ENCODE data around the gene GFPT2. TPM values are rescaled to one million over a fixed set of nuclear protein-coding genes. Genes with fewer than 3 reads are reported as not detected.

GFPT2 gene
- total and polyA plus RNA-seq, 10 of the 15 experiments (the other 5 are each of a cell fraction or from before 2014, with no cell fraction given) = 0.05 to 0.33 (median 0.11) TPM; not detected in 4

DNA sequence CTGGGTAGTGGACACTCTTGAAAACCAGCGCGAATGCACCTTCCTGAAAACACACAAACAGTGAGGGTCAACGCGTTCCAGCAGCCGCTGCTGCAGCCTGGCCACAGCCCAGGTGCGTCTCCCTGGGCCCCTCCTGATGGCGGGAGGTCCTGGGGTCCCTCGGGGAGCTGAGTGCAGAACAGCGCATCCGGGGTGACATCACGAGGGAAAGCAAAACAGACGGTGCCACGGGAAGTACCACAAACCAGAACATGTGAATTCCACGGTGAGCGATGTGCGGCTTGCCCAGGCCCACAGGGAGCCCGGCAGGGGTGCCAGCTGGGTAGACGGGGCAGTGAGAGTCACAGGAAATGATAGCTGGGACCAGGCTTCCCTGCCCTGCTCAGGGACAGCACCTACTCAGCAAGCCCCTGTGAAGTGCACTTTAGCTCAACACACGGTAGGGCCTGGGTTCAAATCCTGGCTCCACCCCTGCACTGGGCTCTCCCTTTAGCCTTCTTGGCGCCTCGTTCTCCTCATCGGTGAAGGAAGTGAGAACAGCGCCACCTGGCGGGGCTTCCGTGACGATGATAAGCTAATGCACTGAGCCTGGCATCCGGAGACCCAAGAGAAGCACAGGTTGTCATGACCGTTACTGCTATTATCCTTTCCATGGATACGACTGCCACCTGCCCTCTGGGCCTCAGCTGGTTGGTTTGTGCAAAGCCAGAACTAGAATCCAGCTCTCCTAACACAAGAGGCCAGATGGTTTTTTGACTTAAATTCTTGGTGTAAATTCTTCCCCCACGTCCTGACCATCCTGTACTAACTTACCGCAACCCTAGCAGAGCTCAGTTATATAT lies 24.6 kb downstream of the GFPT2 start:
- RAD21 ChIA-PET (ENCODE audit: unreplicated experiment) = interaction anchor here (0.6 to 1.7 kb wide), 7 partner anchors 13 to 143 kb away, joined by 3 to 16 read pairs (median 4); partner anchors contain the start of gene MAPK9
- H3K9me3 ChIP-seq (replicated peaks; ENCODE audit: control insufficient read depth, insufficient read depth, low read length) = no peaks in the 10 kb centered on the region
- H4K20me1 ChIP-seq (ENCODE audit: control insufficient read depth, insufficient read depth) = no peaks in the 10 kb centered on the region
- H3K27ac ChIP-seq (ENCODE audit: control insufficient read depth, insufficient read depth) = no peak overlapping the region
- H3K4me3 ChIP-seq = no peak overlapping the region
- peak; percentile 17 for DNase-seq (ENCODE audit: low read depth, low spot score)
- in situ Hi-C loops (cut with MboI) = no loop called here
- BruUV-seq (replicated peaks) = no TSS peak
- H3K9ac ChIP-seq (ENCODE audit: control insufficient read depth, insufficient read depth, low read length) = no peak overlapping the region
- H3K36me3 ChIP-seq (ENCODE audit: control insufficient read depth in 2 of 2, insufficient read depth in 2 of 2, low read length in 1 of 2) = no peaks in the 10 kb centered on the region
- no peaks in the 10 kb centered on the region for H3K27me3 ChIP-seq (replicated peaks in 1 of 2; ENCODE audit: control insufficient read depth in 2 of 2, insufficient read depth in 2 of 2, low read length in 1 of 2)
- peak; percentile 99 for ATAC-seq
- intact Hi-C loops (cut with micrococcal nuclease; ENCODE audit: unreplicated experiment) = loop anchor here (1.0 kb wide), 2 partner anchors 35 to 127 kb away; no protein-coding TSS in a partner anchor
- no peaks in the 10 kb centered on the region for H3K79me2 ChIP-seq (ENCODE audit: control insufficient read depth, insufficient read depth, low read length)
- 43% methylated on average over 31 of the region's 31 CpGs for WGBS (ENCODE audit: insufficient coverage, insufficient replicate concordance, low lambda C conversion rate, missing lambda C conversion rate)
- POLR2A ChIA-PET = no interaction called here
- no peaks in the 10 kb centered on the region for H3K4me1 ChIP-seq (ENCODE audit: control insufficient read depth, insufficient read depth, low read length)
- peak; percentile 94 for FAIRE-seq
- no peak overlapping the region for H3K4me2 ChIP-seq (ENCODE audit: control insufficient read depth, insufficient read depth)
- CTCF ChIA-PET = interaction anchor here (0.6 to 2.4 kb wide), 34 partner anchors 9 to 359 kb away, joined by 3 to 44 read pairs (median 4); no protein-coding TSS in a partner anchor
- SMC1A ChIA-PET (ENCODE audit: uncharacterized antibody, unreplicated experiment) = interaction anchor here (0.8 to 1.7 kb wide), 5 partner anchors 12 to 202 kb away, joined by 3 to 11 read pairs (median 4); no protein-coding TSS in a partner anchor
- H2AFZ ChIP-seq (ENCODE audit: control insufficient read depth, low read depth, low read length) = peak overlapping the region; percentile 60
- TF ChIP-seq RAD21 (IDR thresholded peaks at IDR 0.05; ENCODE audit: insufficient read depth, low read depth, low read length) (peak; percentile 58), BCLAF1 (IDR thresholded peaks at IDR 0.05) (no peak), ZSCAN29 (IDR thresholded peaks at IDR 0.05) (no peak), SUPT20H (IDR thresholded peaks at IDR 0.05; ENCODE audit: borderline replicate concordance, control insufficient read depth, low read depth, low read length) (no peak), ZZZ3 (IDR thresholded peaks at IDR 0.05; ENCODE audit: control insufficient read depth, insufficient read length, low read depth) (no peak), CTCF (IDR thresholded peaks at IDR 0.05 in 2 of 3, conservative IDR thresholded peaks at IDR 0.05 in 1 of 3; ENCODE audit: control insufficient read depth in 2 of 3, extremely low read depth in 1 of 3, insufficient read depth in 1 of 3, low read depth in 3 of 3, low read length in 3 of 3) (peak; percentile 77 to 89 (median 78)), NBN (IDR thresholded peaks at IDR 0.05) (no peak), FOS (IDR thresholded peaks at IDR 0.05; ENCODE audit: borderline replicate concordance, extremely low read depth, insufficient read length) (no peak), RAD51 (IDR thresholded peaks at IDR 0.05) (no peak), YBX1 (IDR thresholded peaks at IDR 0.05) (no peak), EED (IDR thresholded peaks at IDR 0.05; ENCODE audit: low read depth) (no peak), SMC3 (IDR thresholded peaks at IDR 0.05; ENCODE audit: borderline replicate concordance, low read length) (peak; percentile 56; the same call in 1 of the 2 replicates), ELK1 (IDR thresholded peaks at IDR 0.05; ENCODE audit: low read depth, low read length) (no peak), EP300 (IDR thresholded peaks at IDR 0.05; ENCODE audit: borderline replicate concordance in 1 of 2, control insufficient read depth in 1 of 2, low read depth in 2 of 2, low read length in 2 of 2) (no peak), CHD4 (IDR thresholded peaks at IDR 0.05) (no peak), SMARCA5 (IDR thresholded peaks at IDR 0.05) (peak; percentile 73)

All from GM12878 (cell line).